Measurements from ENCODE around the gene ATP6V1A. TPM values are rescaled to one million over a fixed set of nuclear protein-coding genes. Genes with fewer than 3 reads are reported as not detected.

ATP6V1A gene
- 10 to 100 TPM; 44.7 to 76.8 TPM for total RNA-seq

GRCh38 chr3:113746548-113747282, at the start of gene ATP6V1A:
Gene ATP6V1A, plus strand, starts transcription at chr3:113747035. Its CDS starts 31,719 bp downstream, at chr3:113778754.
- H3K27me3 Mint-ChIP-seq = no peaks in the 10 kb centered on the region
- peak within 1 kb of the TSS; percentile 95 for H3K4me3 Mint-ChIP-seq
- DNase-seq (ENCODE audit: low spot score) = peak; percentile 89
- peak within 1 kb of the TSS; percentile 99 to 100 for H3K27ac Mint-ChIP-seq
- H3K9me3 Mint-ChIP-seq = no peaks in the 10 kb centered on the region
- H3K36me3 Mint-ChIP-seq = no peaks in the 10 kb centered on the region
- H3K4me1 Mint-ChIP-seq (ENCODE audit: low read depth in 2 of 2) = peaks cover 47 to 62% of the 10 kb centered on the region in 2 donors
- peak; percentile 68 to 77 for ATAC-seq

GRCh38 chr3:113697500-113698090, 49.2 kb upstream of the ATP6V1A start:
- Mint-ChIP-seq H3K27me3 (no peaks in the 10 kb centered on the region), H3K9me3 (no peaks in the 10 kb centered on the region), H3K4me3 (no peak overlapping the region), H3K27ac (no peak overlapping the region), H3K36me3 (peaks cover 6% of the 10 kb centered on the region), H3K4me1 (ENCODE audit: low read depth in 2 of 2) (peaks cover 19 to 28% of the 10 kb centered on the region in 2 donors)
- DNase-seq (ENCODE audit: low spot score) = no peak
- ATAC-seq = no peak

DNA sequence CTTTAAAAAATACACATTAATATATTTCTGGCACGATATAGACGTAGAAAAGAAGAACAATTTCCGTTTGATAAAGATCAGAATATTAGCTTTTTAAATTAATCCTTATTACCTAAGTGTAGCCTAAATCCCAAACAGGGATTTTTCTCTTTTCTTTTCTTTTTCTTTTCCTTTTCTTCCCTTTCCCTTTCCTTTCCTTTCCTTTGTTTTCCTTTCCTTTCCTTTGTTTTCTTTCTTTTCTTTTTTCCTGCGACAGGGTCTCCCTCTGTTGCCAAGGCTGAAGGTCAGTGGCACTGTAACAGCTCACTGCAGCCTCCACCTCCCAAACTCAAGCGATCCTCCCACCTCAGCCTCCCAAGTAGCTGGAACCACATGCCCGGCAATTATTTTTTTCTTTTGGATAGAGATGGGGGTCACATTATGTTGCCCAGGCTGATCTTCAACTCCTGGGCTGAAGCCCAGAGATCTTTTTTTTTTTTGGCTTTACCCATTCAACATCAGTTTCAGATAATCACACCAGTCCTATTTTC, 48.6 kb upstream of the ATP6V1A start:
- Mint-ChIP-seq H3K4me3 (no peak overlapping the region), H3K4me1 (ENCODE audit: low read depth in 2 of 2) (peaks cover 16 to 26% of the 10 kb centered on the region in 2 donors), H3K27ac (peak overlapping the region in 1 of 2 donors; percentile 75), H3K9me3 (no peaks in the 10 kb centered on the region), H3K27me3 (no peaks in the 10 kb centered on the region), H3K36me3 (peaks cover 6% of the 10 kb centered on the region)
- no peak for DNase-seq (ENCODE audit: low spot score)
- no peak for ATAC-seq

DNA sequence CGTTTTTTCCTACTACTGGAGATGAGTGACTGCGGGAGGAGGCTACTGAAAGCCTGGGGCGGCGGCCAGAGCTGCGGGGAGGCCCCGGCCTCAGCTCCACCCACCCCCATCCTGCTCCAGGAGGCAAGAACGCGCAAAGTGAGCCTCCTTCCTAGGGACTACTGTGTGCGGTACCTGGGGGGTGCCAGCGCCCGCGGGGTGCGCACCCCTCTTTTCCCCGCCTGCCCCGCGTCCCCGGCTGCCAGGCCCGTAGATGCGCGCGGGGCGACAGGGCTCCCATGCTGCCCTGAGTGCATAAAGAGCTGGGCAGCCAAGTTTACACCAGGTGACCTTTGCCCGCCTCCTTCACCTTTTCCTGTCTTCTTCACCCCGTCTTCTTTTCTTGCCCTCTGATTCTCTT, 47.9 kb upstream of the ATP6V1A start:
- no peak for DNase-seq (ENCODE audit: low spot score)
- no peak for ATAC-seq
- Mint-ChIP-seq H3K27me3 (no peaks in the 10 kb centered on the region), H3K4me1 (ENCODE audit: low read depth in 2 of 2) (peaks cover 11 to 21% of the 10 kb centered on the region in 2 donors), H3K4me3 (no peak overlapping the region), H3K9me3 (no peaks in the 10 kb centered on the region), H3K27ac (peak overlapping the region in 1 of 2 donors; percentile 75), H3K36me3 (peaks cover 6% of the 10 kb centered on the region)

- Mint-ChIP-seq H3K9me3 (no peaks in the 10 kb centered on the region), H3K27me3 (peaks cover 3 to 14% of the 10 kb centered on the region in 2 donors)
- ATAC-seq = no peak
Measured at GRCh38 chr3:113707835-113708234, 39.0 kb upstream of the ATP6V1A start.

GRCh38 chr3:113712129-113712528, 34.7 kb upstream of the ATP6V1A start:
- DNase-seq (ENCODE audit: low spot score) (no peak), ATAC-seq (peak in 1 of 2 donors; percentile 53)
- Mint-ChIP-seq H3K9me3 (no peaks in the 10 kb centered on the region), H3K27ac (peak overlapping the region in 1 of 2 donors; percentile 7), H3K36me3 (no peaks in the 10 kb centered on the region), H3K4me1 (ENCODE audit: low read depth in 2 of 2) (peaks cover 6% of the 10 kb centered on the region in 2 donors), H3K27me3 (peaks cover 3 to 14% of the 10 kb centered on the region in 2 donors), H3K4me3 (no peak overlapping the region)

More at GRCh38 chr3:113707835-113708234, 39.0 kb upstream of the ATP6V1A start:
- Mint-ChIP-seq H3K4me3 (no peak overlapping the region), H3K27ac (no peak overlapping the region), H3K36me3 (no peaks in the 10 kb centered on the region), H3K4me1 (ENCODE audit: low read depth in 2 of 2) (peaks cover 6% of the 10 kb centered on the region in 2 donors)
- DNase-seq (ENCODE audit: low spot score) = no peak

DNA sequence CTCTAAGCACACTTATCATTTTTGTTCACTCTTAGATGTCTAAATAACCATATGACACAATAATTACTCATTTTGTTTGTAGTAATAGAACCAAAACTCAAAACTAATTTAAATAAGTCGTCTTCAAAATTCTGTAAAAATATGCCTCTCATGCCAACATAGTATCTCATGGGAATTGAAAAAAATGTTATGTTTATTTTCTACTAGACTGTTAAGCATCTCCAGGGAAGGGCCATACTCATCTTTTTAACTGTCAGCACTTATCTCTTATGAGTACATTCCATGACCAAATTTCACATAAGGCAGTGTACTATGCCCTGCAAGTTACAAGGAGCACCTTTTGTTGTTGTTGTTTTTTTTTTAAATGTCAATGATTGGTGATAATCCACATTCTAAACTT, 32.1 kb upstream of the ATP6V1A start:
- Mint-ChIP-seq H3K36me3 (peaks cover 5% of the 10 kb centered on the region), H3K27ac (no peak overlapping the region), H3K9me3 (no peaks in the 10 kb centered on the region), H3K4me1 (ENCODE audit: low read depth in 2 of 2) (peaks cover 6% of the 10 kb centered on the region in 2 donors), H3K4me3 (no peak overlapping the region), H3K27me3 (peaks cover 0 to 6% of the 10 kb centered on the region in 2 donors)
- DNase-seq (ENCODE audit: low spot score) (no peak), ATAC-seq (no peak)

GRCh38 chr3:113717308-113717707, 29.5 kb upstream of the ATP6V1A start:
- H3K36me3 Mint-ChIP-seq = peaks cover 14% of the 10 kb centered on the region
- no peak overlapping the region for H3K4me3 Mint-ChIP-seq
- DNase-seq (ENCODE audit: low spot score) = no peak
- no peak for ATAC-seq
- H3K9me3 Mint-ChIP-seq = no peaks in the 10 kb centered on the region
- H3K27ac Mint-ChIP-seq = no peak overlapping the region
- H3K27me3 Mint-ChIP-seq = no peaks in the 10 kb centered on the region
- H3K4me1 Mint-ChIP-seq (ENCODE audit: low read depth in 2 of 2) = peaks cover 3 to 15% of the 10 kb centered on the region in 2 donors

- H3K4me1 Mint-ChIP-seq (ENCODE audit: low read depth in 2 of 2) = peaks cover 0 to 16% of the 10 kb centered on the region in 2 donors
- no peak overlapping the region for H3K4me3 Mint-ChIP-seq
- no peaks in the 10 kb centered on the region for H3K27me3 Mint-ChIP-seq
- no peak overlapping the region for H3K27ac Mint-ChIP-seq
- DNase-seq (ENCODE audit: low spot score) (no peak), ATAC-seq (no peak)
- no peaks in the 10 kb centered on the region for H3K9me3 Mint-ChIP-seq
- peaks cover 15% of the 10 kb centered on the region for H3K36me3 Mint-ChIP-seq
Measured at GRCh38 chr3:113717818-113718217, 29.0 kb upstream of the ATP6V1A start.

GRCh38 chr3:113719294-113719693, 27.5 kb upstream of the ATP6V1A start:
- H3K27me3 Mint-ChIP-seq = no peaks in the 10 kb centered on the region
- peaks cover 19% of the 10 kb centered on the region for H3K36me3 Mint-ChIP-seq
- peak overlapping the region; percentile 56 to 77 for H3K27ac Mint-ChIP-seq
- DNase-seq (ENCODE audit: low spot score) (no peak), ATAC-seq (no peak)
- H3K4me3 Mint-ChIP-seq = no peak overlapping the region
- H3K4me1 Mint-ChIP-seq (ENCODE audit: low read depth in 2 of 2) = peaks cover 0 to 20% of the 10 kb centered on the region in 2 donors
- H3K9me3 Mint-ChIP-seq = no peaks in the 10 kb centered on the region

DNA sequence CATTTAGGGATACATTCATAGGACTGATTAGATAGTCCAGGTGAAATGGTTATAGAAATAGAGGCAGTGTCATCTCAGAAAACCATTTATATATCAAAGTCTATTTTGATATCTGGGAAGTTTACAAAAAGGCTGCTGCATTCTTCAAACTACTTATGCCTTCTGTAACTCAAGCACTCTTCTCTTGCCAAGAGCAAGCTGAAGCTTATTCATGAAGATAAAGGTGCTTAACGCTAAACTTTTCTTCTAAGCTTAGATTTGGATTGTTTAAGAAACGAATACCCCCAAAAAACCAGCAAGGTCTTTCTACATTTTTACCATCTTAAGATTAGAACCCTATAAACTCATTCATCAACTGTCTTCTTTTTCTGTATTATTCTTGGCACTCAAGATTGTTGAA, 27.1 kb upstream of the ATP6V1A start:
- Mint-ChIP-seq H3K4me1 (ENCODE audit: low read depth in 2 of 2) (peaks cover 2 to 22% of the 10 kb centered on the region in 2 donors), H3K9me3 (no peaks in the 10 kb centered on the region), H3K4me3 (no peak overlapping the region), H3K36me3 (peaks cover 19% of the 10 kb centered on the region), H3K27ac (peak overlapping the region; percentile 56 to 77), H3K27me3 (no peaks in the 10 kb centered on the region)
- ATAC-seq = no peak
- DNase-seq (ENCODE audit: low spot score) = no peak

DNA sequence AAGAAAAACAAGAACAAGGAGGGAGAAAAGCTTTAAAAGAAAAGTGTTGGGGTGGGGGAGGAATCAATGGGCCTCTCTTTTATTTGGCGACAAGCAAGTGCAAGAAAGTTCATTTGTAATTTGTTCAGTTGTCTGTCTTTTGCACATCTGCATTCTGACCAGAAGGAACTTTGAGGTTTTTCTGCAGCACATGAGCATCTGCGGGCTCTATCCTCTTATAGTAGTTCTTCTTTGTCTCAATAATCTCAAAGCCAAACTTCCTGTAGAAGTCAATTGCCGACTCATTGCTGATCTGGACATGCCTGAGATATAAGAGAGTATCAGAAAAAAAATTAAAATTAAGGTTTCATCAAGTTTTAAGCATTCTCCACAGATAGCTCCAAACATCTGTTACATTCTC, 25.2 kb upstream of the ATP6V1A start:
- DNase-seq (ENCODE audit: low spot score) (no peak), ATAC-seq (no peak)
- H3K4me1 Mint-ChIP-seq (ENCODE audit: low read depth in 2 of 2) = peaks cover 3 to 25% of the 10 kb centered on the region in 2 donors
- H3K27ac Mint-ChIP-seq = no peak overlapping the region
- H3K9me3 Mint-ChIP-seq = no peaks in the 10 kb centered on the region
- H3K27me3 Mint-ChIP-seq = no peaks in the 10 kb centered on the region
- peaks cover 19% of the 10 kb centered on the region for H3K36me3 Mint-ChIP-seq
- no peak overlapping the region for H3K4me3 Mint-ChIP-seq

- DNase-seq (ENCODE audit: low spot score) (no peak), ATAC-seq (no peak)
- no peaks in the 10 kb centered on the region for H3K27me3 Mint-ChIP-seq
- no peaks in the 10 kb centered on the region for H3K9me3 Mint-ChIP-seq
- H3K4me1 Mint-ChIP-seq (ENCODE audit: low read depth in 2 of 2) = peaks cover 8 to 15% of the 10 kb centered on the region in 2 donors
- H3K27ac Mint-ChIP-seq = no peak overlapping the region
- H3K36me3 Mint-ChIP-seq = peaks cover 5% of the 10 kb centered on the region
- H3K4me3 Mint-ChIP-seq = no peak overlapping the region
Measured at GRCh38 chr3:113728661-113729060, 18.2 kb upstream of the ATP6V1A start.

DNA sequence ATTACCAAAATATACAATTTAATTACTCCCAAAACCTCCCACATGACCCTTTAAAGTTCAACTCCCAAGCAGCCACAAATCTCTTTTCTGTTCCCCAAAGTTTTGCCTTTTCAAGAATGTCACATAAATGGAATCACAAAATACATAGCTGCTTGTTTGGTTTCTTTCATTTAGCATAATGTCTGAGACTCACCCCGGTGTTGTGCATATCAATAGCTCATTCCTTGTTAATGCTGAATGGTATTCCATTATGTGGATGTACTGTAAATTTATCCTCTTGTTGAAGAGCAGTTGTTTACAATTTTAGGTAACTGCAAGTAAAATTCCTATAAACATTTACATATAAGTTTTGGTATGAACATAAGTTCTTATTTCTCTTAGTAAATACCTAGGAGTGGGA, 16.3 kb upstream of the ATP6V1A start:
- no peak overlapping the region for H3K27ac Mint-ChIP-seq
- H3K36me3 Mint-ChIP-seq = peaks cover 5% of the 10 kb centered on the region
- ATAC-seq (no peak), DNase-seq (ENCODE audit: low spot score) (no peak)
- no peaks in the 10 kb centered on the region for H3K9me3 Mint-ChIP-seq
- H3K27me3 Mint-ChIP-seq = no peaks in the 10 kb centered on the region
- no peak overlapping the region for H3K4me3 Mint-ChIP-seq
- H3K4me1 Mint-ChIP-seq (ENCODE audit: low read depth in 2 of 2) = peaks cover 3 to 11% of the 10 kb centered on the region in 2 donors

Measured in natural killer cell treated with Interleukin-12 subunit alpha and Interleukin-12 subunit beta and Interleukin-15 and Interleukin-18, amount 100 ng/mL, for 72 hours (primary cell).